ENCODE data around the gene TBC1D22A.

DNA sequence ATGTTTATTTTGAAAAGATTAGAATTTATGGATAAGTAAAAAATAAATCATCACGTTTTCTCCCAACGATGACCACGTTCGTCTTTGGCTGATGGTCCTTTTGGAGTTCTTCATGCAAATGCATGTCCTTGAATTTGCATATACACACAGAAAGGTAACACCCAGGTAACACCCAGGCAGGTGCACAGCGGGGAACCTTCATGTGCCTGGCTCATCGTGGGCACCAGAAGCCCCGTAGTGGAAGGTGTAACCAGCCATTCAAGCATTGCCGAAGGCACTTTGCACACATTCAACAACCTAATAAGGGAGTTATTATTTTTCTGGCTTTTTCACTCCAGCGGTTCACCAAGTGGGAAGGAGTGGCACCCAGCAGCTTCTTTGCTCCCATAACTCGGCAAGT lies 404.6 kb downstream of the TBC1D22A start:
- no peak for TF ChIP-seq CTCF (IDR thresholded peaks at IDR 0.05)
- TF ChIP-seq POLR2A (IDR thresholded peaks at IDR 0.05), result no peak

All from Peyer's patch (tissue), 4 donors.